Fibroblast of skin of scalp (primary cell): ENCODE data around the gene NEK4. TPM values are rescaled to one million over a fixed set of nuclear protein-coding genes. Genes with fewer than 3 reads are reported as not detected.

Source experiments
- DNase-seq: peaks from one replicate; pipeline ENCODE4 v3.0.0-alpha.2; 2013
- polyA plus RNA-seq, 2 experiments: library from polyadenylated mRNA; unstranded; fragments of 120-200 nt; gene quantifications; one replicate each; pipeline ENCODE4 v1.2.1, GENCODE V29; 2013; ENCODE audit not compliant: insufficient read length in 2 of 2

NEK4 gene
- 10.4 TPM for polyA plus RNA-seq (2013, experiment 1 of 2; ENCODE audit: insufficient read length)
- polyA plus RNA-seq (2013, experiment 2 of 2; ENCODE audit: insufficient read length) = 10.3 TPM

DNA sequence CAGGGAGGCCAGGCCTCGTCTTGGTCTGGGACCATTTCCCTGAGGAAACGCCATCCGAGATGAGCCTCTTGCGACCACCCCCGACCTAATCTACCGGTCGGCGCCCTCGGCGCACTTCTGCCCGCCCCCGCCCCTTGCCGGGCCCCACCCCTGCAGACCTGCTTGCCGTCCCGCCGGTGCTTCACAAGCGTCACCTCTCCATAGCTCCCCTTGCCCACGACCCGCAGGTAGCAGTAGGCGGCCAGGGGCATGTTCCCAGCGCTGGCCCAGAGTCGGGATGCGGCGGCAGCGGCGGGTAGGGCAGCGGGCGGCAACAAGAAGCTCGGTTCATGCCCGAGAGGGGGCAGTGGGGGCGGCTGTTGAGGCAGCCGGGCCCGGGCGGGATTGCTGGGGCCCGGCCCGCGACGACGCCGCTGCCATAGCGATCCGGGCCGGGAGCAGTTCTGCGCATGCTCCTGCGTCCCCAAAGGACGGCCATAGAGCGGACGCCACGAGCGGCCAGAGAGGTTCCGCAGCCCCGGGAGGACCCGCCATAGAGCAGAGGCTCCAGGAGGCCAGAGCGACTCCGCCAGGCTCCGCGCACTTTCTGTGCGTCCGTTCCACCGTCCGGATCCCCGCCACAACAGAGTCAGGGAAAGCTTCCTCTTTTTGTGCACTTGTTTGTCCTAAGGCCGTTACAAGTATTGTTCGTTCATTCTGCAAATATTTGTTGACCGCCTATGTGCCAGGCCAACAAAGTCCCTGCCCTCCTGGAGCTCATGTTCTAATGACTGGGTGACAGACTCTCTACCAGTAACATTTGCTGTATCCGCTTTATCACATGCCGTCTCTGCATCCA lies at the start of gene NEK4:
NEK4 (minus strand) TSS at position 445 of the 838 bp plus-strand sequence; CDS start at position 251, 194 bp downstream.
- DNase-seq = peak; percentile 91

DNA sequence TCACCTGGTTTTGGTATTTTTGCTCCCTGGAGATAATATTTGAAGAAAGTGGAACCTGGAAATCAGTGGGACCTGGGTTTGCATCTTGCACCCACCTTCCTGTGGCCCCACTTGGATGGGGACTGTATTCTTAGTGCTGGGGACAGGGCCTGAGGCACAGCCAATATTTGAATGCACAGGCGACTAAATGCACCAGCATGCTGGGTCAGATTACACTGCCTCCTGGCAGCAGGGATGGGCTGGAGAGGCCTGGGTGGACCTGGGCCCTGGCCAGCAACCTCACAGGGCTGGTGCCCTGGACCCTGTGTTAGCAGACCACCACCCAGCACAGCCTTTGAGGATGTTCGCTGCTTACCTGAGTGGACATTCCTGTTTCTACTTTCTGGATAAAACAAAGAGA lies 49.2 kb upstream of the NEK4 start:
- DNase-seq = no peak

DNA sequence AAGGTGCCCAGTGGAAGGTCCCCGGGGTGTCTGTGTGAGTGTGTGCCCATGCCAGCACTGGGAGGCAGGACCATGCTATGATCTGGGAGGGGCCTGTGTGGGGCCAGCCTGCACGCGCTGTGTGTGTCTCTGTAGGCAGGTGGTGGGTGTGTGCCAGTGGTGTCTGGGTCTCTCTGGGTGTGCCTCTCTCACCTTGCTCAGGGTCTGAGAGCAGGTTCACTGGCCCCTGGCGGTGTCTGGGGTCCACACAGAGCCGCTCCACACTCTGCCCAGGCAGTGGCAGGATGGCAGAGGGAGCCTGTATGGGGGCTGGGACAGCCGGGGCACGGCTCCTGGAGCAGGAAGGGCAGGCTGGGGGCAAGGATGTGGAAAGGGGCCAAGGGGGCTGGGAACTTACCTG lies 47.1 kb upstream of the NEK4 start:
- no peak for DNase-seq

DNA sequence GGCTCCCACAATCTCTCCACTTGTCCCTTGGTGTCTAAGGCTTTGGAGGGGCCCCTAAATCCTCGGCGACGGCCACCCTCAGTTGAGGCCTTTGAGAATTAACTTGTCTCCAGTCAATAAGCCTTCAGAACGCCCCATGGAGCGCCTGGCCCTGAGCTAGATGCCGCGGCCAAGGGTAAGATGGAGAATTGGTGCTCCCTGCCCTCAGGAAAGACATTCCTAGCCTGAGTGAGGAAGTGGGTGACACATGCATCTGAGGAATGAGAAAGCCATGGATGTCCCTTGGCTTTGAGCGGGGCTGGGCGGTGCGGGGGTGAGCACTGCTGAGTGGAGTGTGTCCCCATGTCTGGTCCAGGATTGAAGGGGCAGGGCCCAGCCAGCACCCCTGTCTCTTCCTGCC lies 46.5 kb upstream of the NEK4 start:
- no peak for DNase-seq

DNA sequence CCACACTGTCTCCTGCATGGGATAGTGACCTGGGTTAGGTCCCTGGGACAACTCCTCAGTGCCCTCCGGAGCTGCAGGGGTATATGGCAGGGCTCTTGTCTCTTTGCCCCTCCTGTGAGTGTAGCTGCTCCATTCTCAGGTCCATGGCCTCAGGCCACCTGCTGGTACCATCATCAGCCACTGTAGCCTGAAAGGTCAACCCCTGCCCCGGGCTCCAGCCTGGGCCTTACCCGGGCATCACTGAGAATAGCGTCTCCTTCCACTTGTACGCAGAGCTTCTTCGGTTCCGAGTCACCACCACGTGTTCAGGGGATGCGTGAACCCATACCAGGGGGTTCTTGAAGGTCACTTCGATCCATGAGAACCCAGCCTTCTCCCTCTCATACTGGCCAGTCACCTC lies 45.9 kb upstream of the NEK4 start:
- no peak for DNase-seq

DNA sequence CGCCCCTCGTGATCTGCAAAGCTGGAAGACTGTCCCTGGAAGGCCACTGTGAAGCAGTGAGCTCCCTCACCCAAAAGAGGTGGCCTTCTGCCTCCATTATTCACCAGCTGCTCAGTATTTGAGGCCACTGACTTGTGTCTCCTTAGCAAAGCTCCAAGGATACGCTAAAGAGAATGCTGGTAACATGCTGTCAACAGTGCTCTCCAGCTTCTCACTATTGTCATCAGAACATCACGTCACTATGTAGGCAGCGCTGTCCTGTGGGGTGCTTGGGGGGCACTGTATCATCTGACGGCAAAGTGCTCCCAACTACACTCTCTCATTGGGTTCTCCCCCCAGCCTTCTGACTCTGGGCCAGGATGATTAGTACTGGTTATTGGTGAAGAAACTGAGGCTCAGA lies 45.5 kb upstream of the NEK4 start:
- no peak for DNase-seq

DNA sequence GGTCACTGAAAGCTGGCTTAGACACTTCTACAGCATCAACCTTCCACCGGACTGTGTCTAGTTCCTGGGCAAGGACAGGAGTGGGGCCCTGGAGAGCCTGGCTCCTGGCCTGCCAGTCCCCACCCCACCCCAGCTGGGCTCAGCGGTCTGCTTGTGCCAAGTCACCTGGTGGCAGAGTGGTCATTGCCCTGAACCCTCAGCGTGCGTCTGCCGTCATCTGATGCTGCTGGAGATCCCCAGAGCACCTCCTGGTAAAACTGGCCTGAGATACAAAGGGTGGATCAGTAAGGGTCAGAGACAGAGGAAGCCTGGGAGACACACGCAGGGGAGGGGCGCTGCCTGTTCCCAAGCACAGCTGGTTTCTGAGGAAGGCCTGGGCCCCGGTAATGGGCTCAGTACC lies 43.1 kb upstream of the NEK4 start:
- no peak for DNase-seq

DNA sequence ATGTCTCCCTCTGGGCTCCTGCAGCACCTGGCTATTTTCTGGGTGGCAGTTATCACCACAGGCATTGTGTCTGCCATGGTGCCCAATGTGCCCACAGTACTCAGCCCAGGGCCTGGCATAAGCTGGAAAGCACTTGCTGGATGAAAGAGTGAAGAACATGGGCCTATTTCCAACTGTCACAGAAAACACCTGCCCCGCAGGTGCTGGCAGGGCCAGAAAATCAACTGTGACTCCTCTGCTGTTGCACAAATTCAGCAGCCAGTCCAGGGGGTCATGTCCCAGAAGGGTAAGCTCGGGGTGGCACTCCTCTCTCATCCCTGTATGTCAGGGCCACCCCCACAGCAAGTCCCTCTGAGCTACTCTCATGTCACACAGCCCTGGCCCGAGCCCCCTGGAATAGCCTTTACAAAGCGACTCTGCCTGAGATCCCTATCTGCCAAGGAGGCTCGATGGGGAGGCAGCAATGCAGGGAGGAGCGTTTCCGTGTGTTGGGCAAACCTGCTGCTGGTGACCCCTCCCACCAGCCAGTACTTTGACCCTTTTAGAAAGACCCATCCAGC lies 40.8 kb upstream of the NEK4 start:
- DNase-seq = no peak

DNA sequence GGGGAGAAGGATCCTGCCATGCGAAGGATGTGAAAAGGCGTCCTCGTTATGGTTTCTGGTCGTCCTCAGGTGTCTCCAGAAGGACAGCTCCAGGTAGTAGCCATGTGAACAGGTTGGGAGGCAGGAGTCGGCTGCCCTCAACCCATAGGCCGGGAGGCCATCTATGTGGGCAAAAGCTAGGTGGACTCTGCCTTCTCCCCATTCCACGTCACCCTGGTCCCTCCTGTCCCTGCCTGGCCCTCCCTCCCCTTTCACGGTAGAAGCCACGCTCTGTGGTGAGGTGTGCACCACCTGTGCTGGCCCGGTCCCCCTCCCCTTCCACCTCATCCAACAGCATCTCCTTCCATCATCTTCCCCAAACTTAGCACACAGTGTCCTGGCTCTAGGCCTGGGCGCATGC lies 40.2 kb upstream of the NEK4 start:
- DNase-seq = no peak

DNA sequence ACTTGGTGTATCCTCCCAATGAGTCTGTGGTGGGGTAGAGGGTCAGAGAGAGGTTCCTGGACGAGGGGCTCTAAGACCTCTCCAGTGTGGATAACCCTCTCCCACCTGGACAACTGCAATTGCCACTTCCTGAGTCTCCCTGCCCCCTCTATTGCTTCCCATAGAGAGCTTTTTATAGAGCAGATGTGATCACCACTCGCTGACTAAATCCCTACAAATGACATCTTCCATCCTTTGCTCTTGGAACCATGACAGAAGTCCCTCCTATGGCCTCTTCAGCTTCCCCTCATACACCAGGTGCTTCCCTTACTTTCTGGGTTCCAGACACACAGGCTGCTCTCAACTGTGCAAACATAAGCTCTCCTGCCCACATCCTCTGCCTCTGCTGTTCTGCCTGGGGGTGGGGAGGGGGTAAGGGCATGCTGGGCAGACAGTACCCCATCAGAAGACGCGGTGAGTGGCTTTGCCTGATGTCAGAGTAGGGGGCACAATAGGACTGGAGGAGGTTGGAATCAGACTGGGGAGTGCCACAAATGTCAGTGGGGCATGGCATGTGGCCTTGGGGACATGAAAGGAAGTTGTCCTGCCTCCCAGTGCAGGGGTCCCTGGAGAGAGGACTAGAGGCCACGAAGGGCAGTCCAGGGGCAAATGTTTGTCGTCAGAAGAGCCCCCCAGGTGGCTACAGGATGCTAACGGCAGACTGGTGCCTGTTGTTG lies 39.1 kb upstream of the NEK4 start:
- no peak for DNase-seq

DNA sequence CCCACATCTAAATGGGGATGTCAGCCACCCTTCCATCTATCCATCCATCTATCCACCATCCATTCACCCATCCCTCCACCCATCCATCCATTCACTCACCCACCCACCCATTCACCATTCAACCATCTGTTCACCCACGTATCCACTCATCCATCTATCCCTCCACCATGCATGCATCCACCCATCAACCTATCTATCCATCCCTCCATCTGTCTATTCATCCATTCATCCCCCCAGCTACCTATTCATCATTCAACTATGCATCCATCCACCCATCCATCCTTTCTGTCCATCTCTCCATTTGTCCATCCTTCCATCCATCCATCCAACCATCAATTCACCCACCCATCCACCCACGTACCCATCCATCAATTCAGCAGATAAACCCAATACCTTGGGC lies 38.4 kb upstream of the NEK4 start:
- DNase-seq = no peak

DNA sequence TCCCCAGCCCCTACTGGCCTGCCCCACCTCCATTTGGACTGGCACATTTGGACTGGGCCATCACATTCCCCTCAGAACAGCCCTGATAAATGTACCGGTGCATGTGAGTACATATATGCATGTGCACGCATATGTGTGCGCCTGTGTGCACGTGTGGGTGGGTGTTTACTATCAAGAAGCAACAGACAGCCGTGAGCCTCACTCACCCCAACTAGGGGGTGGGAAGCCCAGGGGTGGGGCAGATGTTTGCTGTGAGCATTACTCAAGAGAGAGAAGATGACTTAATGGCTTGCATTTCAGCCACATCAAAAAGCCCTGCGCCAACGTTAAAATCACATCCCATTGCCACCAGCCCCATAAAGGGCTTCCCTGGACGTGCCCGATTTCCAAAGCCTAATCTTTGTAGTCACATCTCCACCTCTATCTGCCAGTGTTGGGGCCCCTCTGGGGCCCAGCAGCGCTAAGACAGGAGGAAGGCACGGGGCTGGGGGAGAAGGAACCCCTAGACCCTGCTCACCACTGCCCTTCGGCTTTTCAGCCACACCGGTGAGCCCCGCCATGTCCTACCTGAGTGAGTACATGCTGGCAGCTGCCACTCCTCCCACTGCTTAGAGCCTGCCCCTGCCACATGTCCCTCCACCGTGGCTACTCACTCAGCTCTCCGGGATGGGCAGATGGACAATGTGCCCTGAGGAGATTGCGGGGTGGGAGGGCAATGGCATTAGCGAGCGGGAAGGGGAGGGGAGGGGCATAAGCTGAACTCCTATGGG lies 34.7 kb upstream of the NEK4 start:
- DNase-seq = no peak

DNA sequence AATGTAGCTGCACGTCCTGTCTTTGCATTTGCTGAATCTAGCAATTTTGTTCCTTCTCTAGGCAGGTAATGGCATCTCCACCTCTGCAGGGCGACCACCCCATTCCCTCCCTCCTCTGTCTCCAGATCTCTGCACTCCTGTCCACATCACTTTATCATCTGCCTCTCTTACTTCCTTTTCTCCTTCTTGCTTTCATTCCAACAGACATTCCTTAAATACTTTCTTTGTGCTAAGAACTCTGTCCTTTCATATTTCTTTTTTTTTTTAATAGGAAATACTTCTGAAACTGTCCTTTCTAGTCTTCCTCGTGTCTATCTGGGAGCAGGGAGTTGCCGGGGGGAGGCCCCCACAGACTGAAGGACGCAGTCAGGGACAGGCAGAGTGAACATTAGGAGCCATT lies 31.1 kb upstream of the NEK4 start:
- peak; percentile 9 for DNase-seq

DNA sequence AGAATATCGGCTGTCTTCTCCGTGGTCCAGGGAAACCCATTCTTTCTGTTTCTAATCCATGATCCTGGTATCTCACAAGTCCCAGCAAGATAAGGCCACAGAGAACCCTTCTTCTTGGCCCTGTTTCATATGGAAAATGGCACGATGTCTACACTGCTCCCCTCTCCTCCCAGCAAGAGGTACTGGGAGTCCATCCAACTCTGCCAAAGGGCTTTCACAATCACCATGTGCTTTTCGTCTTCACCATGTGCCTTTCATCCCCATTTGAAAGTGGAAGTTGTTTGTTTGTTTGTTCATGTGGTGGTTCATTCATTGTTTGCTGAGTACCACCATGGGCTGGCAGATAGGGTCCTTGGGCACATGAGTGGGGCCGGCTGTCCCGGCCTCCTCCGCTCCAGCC lies 29.3 kb upstream of the NEK4 start:
- DNase-seq = no peak

DNA sequence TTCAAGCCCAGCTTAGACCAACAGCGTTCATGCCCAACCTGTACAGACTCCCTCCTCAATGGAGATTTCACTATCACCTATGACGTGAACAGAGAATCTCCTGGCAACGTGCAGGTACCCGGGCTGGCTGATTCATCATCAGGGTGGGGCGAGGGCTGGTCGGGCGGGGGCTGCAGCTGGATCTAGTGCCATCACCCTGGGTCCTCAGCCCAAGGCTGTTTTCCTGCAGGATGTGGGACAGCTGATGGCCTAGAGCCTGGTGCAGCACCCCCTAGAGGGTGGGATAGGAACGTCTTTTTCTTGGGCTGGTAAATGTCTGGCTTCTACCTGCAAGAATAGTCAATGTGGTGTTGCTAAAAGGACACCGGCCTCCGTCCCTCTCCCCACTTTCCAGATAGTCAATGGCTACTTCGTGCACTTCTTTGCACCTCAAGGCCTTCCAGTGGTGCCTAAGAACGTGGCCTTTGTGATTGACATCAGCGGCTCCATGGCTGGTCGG lies 28.3 kb upstream of the NEK4 start:
- no peak for DNase-seq

DNA sequence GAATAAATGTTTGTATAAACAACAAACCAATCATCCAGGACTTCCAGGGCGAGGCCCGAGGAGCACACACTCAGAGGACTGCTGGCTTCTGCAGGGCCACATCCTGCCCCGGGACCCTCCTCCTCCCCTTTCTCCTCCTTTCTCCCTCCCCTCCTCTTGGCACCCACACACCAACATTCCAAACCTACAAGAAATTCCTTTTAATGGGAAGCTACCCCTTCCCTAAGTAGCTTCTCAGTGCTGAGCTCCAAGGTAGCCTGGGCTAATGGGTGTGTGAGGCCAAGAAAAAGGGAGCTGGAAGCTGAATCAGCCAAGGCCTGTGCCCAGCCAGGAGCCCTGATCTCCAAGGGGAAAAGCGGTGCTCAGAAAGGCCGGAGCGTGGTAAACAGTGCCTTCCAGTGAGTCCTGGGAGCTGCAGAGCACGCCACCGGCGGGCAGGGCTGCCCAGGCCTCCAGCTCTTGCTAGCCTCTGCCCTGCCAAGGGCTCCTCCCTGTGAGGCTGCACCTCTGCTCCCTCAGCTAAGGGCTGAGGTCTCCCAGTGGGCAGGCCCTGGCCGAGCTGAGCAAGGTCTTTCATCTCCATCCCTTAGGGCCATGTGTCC lies 27.7 kb upstream of the NEK4 start:
- DNase-seq = no peak

DNA sequence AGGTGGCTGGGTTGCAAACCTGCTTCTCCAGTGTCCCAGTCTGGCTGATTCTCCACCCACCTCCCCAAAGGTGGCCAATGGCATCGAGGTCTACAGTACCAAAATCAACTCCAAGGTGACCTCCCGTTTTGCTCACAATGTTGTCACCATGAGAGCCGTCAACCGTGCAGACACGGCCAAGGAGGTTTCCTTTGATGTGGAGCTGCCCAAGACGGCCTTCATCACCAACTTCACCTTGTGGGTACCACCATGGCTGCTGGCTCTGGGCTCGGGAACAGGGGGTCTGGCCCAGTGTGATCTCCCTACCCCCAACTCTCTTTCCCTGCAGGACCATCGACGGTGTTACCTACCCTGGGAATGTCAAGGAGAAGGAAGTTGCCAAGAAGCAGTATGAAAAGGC lies 25.7 kb upstream of the NEK4 start:
- no peak for DNase-seq

DNA sequence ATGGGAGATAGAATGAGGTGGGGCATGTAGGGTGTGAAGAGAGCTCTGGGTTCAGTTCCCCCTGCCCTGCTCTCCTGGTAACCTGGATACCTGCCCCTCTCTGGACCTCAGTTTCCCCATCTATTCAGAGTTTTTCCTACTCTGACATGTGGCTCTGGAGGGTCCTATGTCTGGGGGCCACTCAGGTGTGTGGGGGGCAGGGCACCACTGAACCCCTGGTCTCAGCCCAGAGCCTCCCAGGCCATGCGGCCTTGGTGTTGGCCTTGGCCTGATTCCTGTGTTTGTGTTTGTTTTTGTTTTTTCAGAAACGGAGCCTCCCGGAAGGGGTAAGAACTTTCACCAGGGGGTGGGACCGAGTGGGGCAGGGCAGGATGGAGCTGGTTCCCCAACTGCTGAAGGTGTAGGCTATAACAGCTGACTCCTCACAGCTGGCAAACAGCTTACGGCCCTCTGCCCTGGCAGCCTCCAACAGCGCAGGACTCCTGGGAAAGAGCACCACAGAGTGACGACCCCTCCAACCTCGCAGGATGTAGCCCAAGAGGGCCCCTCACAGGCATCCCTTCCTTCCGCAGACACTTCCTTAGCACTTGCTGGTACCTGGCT lies 24.7 kb upstream of the NEK4 start:
- no peak for DNase-seq

DNA sequence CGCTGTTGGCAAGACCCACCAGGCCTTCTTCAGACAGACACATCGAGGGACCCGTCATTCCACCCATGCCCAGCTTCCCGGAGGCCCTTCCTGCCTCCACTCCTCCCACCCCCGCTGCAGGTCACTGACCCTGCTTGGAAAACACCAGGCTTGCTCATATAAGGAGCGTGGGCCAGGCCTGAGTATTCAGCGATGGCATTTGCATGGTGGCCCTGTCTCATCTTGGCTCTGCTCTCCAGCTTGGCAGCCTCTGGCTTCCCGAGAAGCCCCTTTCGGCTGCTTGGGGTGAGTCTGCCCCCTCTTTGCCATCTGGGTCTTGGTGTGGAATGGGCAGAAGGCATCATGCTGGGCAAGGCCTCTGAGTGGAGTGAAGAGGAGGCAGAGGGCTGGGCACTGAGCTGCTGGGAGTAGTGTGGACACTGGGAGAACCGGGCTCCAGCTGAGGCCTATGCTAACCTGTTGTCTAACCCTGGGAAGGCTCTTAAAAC lies 23.9 kb upstream of the NEK4 start, which contains the start of gene ITIH3:
ITIH3 (plus strand) TSS at position 185 of the 488 bp plus-strand sequence; CDS start at position 193, 8 bp downstream.
- DNase-seq = no peak

DNA sequence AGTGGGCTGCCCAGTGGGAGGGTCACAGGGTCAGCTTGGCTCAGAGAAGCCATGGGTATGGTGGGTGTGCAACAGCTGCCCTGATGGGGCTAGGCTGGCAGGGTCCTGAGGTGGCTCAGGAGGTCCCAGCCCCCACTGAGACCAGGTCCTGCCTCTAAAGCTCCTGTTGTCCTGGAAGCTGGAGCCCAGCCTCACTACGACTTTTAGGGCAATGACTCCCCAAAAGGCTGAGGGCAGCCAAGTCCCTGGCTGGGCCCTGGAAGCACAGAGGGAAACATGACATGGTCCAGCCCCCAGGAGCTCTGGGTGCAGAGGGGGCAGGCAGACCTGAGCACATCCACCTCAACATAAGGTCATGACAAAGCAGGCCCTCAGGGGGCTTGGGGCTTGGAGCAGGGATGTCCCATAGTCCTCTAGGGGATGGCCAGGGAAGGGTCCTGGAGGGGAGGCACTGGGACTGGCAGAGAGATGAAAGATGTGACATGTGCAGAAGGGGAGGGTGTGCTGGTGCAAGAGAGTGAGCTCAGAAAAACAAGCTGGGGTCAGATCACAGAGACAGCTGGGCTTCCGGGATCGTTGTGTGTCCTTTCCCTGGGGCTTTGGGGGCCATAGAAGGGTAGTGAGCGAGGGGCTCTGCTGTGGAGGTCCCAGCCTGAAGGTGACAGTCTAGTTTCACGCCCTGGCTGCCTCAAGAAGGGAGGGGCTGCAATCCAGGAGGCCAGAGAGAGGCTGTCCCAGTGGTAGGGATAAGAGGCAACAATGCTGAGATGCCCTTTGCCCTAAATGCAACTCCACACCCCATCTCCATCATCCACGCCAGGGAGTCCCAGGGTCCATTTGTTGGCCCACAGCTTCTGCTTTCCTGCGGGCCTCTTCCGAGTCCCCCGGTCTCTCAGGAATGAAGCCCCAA lies 23.2 kb upstream of the NEK4 start:
- DNase-seq = no peak
